ENCODE results near the gene ETFDH.
"Not testable (repeated sequence)": the region's sequence is repeated elsewhere in the genome, so short reads cannot be mapped to it uniquely, and the experiment has no call there.

ETFDH gene

DNA sequence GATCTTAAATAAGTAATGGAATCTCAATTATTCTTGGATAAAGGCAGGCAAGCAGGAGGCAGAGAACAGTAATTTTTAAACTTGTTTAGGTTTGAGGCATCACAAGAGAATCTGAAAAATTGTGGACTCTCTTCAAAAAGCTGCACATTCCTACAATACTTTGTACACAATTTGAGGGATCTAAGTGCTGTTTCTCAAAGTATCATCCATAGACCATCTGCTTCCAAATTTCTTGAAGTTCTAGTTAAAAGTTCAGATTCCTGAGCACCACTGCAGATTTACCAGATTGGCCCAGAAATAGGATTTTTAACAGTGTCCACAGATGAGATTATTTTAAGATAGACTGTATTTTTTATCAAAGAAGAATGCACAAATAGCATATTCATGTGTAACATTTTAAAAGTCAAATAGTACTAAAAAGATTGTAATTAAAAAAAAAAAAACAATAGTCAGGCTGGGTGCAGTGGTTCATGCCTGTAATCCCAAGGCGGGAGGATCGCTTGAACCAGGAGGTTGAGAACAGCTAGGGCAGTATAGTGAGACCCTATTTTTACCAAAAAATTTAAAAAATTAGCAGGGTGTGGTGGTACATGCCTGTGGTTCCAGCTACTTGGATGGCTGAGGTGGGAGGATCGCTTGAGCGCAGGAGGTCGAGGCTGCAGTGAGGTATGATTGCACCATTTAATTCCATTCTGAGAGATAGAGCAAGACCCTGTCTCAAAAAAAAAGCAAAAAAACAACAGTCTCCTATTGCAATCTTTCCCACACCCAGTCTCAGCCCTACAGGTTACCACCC is 82.5 kb downstream of the ETFDH start:
- DNase-seq (ENCODE audit: low read depth) = peak; percentile 91

DNA sequence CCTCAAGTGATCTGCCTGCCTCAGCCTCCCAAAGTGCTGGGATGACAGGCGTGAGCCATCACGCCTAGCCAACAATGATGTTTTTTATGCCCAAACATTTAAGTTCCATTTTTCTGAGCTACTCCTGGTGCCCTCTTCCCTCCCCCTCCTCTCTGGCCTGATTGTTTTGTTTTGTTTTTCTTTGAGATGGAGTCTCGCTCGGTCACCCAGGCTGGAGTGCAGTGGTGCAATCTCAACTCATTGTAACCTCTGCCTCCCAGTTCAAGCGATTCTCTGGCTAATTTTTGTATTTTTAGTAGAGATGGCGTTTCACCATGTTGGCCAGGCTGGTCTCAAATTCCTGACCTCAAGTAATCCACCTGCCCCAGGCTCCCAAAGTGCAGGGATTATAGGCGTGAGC is 83.7 kb downstream of the ETFDH start:
- DNase-seq (ENCODE audit: low read depth) = not testable (repeated sequence)

DNA sequence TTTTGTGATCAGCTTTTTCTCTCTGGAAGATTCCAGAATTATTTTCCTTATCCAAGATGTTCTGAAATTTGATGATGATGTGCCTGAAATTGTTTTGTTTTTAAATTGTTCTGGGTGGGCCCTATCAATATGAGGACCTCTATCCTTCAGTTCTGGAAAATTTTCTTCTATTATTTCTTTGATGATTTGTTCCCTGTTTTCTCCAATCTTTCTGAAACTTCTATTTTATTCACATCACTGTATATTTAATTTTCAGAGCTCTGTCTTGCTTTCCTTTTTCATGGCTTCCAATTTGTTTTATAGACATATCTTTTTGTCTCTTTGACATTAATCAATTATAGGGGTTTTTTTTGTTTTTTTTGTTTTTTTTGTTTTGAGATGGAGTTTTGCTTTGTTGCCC is 84.5 kb downstream of the ETFDH start:
- DNase-seq (ENCODE audit: low read depth) = no peak

GRCh38 chr4:158758142-158758541 is 86.0 kb downstream of the ETFDH start:
- no peak for DNase-seq (ENCODE audit: low read depth)

- no peak for DNase-seq (ENCODE audit: low read depth)
These were observed 86.6 kb downstream of the ETFDH start for GRCh38 chr4:158758703-158759102.
